ENCODE measurements around the gene COL18A1. TPM values are rescaled to one million over a fixed set of nuclear protein-coding genes. Genes with fewer than 3 reads are reported as not detected.

The COL18A1 gene
- total RNA-seq, 4 donors from 2014 or later = 18.6 to 85.0 (median 33.0) TPM

DNA sequence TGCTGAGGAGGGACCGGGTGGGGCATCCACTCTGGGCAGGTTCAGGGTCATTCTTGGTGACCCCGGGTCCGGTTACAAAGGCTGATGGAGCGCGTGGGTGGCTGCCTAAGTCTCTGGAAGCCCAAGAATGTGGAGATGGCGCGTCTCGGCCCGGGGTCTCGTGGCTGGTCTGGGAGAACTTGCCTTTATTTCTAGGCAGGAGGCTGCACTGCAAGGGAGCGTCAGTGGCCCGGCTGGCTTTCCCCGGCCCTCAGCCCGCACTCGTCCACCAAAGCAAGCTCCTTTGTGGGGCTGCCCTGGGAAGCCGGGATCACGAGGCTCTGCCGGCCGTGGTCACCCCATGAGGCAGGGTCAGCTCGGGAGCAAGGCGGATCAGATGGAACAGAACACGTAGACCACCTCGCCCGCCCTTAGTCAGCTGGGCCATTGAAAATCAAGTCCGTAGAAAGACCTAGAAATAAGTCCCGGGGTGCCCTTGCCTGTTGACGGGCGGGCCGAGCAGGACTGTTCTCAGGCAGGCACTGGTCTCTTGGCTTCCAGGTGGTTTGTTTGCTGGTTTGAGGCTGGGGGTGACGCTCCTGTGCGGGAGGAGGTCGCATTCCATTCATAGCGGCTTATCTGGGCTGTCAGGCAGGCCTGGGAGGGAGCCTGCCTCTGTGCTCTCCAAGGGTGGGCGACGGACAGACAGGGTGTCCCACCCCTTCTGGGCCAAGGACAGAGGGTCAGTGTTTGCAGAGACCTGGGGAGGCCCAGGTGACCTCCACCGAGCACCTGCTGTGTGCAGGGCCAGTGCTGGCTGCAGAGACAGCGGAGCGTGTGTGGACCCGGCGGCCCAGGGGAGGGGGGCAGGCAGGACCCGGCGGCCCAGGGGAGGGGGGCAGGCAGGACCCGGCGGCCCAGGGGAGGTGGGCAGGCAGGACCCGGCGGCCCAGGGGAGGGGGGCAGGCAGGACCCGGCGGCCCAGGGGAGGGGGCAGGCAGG is 25.8 kb downstream of the COL18A1 start:
- TF ChIP-seq, protein P1, sequence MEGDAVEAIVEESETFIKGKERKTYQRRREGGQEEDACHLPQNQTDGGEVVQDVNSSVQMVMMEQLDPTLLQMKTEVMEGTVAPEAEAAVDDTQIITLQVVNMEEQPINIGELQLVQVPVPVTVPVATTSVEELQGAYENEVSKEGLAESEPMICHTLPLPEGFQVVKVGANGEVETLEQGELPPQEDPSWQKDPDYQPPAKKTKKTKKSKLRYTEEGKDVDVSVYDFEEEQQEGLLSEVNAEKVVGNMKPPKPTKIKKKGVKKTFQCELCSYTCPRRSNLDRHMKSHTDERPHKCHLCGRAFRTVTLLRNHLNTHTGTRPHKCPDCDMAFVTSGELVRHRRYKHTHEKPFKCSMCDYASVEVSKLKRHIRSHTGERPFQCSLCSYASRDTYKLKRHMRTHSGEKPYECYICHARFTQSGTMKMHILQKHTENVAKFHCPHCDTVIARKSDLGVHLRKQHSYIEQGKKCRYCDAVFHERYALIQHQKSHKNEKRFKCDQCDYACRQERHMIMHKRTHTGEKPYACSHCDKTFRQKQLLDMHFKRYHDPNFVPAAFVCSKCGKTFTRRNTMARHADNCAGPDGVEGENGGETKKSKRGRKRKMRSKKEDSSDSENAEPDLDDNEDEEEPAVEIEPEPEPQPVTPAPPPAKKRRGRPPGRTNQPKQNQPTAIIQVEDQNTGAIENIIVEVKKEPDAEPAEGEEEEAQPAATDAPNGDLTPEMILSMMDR (IDR thresholded peaks at IDR 0.05) = no peak
- TF ChIP-seq POLR2A (IDR thresholded peaks at IDR 0.05) = no peak
- peak overlapping the region in 1 of 4 donors; percentile 4 for H3K27ac ChIP-seq
- no peaks in the 10 kb centered on the region for H3K36me3 ChIP-seq
- H3K4me3 ChIP-seq = no peak overlapping the region
- no peaks in the 10 kb centered on the region for H3K9me3 ChIP-seq
- no peak for DNase-seq
- no peaks in the 10 kb centered on the region for H3K27me3 ChIP-seq
- peaks cover 0 to 9% (median 0%) of the 10 kb centered on the region in 4 donors for H3K4me1 ChIP-seq

DNA sequence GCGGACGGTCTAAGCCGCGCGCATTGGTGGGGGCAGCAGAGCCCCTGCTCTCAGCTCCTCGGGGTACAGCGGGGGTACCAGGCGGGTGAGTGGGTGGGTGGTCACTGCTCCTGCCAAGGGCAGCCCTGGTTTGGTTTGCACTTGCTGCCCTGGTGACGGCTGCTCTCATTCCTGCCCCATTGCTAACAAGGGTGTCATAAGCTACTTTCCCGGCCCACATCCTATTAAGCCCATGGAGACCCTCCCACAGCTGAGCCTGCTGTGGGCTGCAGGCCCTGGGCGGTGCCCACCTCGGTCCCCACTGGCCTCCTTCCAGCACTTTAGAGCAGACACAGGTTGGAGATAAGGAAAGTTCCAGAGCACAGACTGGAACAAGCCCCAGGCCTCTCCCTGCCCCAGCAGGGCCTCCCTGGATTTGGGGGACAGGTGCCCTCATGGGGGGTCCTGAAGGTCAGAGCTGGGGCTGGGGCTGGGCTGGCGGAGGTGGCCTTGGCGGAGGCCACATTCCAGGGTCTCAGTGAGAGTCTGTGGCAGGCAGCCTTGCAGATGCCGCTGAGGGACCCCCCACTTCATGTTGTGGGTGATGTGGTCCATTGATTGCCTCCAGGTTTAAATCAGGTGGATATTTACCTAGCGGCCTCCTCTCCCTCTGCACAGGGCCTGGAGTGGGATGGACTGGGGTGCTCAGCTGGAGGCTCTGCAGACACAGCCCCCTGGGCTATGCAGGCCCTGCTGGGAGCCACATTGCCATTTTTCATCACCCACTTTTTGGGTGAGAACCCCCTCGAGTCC is 27.0 kb downstream of the COL18A1 start:
- H3K27me3 ChIP-seq = no peaks in the 10 kb centered on the region
- no peak overlapping the region for H3K4me3 ChIP-seq
- TF ChIP-seq, protein P1 (IDR thresholded peaks at IDR 0.05) = no peak
- TF ChIP-seq POLR2A (IDR thresholded peaks at IDR 0.05) = no peak
- no peaks in the 10 kb centered on the region for H3K9me3 ChIP-seq
- peaks cover 0 to 9% (median 0%) of the 10 kb centered on the region in 4 donors for H3K4me1 ChIP-seq
- H3K36me3 ChIP-seq = no peaks in the 10 kb centered on the region
- DNase-seq = no peak
- H3K27ac ChIP-seq = peak overlapping the region in 3 of 4 donors; percentile 38 to 60 (median 53)

DNA sequence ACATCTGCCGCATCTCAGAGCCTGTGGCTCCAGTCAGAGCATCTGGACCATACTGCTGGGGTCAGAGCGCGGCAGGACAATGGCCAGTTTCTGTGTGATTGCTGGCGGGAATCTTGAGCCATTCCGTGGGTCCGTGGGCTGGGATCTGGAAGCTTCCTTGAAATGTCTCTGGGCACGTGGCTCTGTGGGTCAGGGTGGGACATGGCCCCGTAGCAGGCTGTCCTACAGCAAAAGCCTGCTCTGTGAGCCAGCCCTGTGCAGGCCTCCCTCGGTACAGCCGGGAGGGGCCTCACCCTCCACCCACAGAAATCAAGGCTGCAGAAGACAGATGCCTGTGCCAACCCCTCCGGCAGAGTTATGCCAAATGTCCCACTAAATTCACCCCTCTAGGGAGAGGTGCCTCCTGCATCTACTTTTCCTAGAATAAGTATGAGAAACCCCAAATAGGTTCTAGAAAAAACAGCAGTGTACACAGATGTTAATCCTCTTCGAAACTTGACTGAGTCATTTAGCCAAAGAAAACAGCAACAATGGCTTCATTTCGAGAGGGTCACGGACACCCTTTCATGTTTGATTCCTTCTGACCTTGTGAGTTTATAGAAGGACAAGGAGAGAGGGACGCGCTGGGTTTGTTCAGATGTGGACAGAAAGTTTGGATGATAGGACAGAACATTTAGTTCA is 27.8 kb downstream of the COL18A1 start:
- peaks cover 0 to 9% (median 0%) of the 10 kb centered on the region in 4 donors for H3K4me1 ChIP-seq
- no peaks in the 10 kb centered on the region for H3K9me3 ChIP-seq
- H3K27me3 ChIP-seq = no peaks in the 10 kb centered on the region
- DNase-seq = no peak
- no peaks in the 10 kb centered on the region for H3K36me3 ChIP-seq
- H3K4me3 ChIP-seq = no peak overlapping the region
- TF ChIP-seq, protein P1 (IDR thresholded peaks at IDR 0.05) = no peak
- TF ChIP-seq POLR2A (IDR thresholded peaks at IDR 0.05) = no peak
- peak overlapping the region in 3 of 4 donors; percentile 38 to 60 (median 53) for H3K27ac ChIP-seq

DNA sequence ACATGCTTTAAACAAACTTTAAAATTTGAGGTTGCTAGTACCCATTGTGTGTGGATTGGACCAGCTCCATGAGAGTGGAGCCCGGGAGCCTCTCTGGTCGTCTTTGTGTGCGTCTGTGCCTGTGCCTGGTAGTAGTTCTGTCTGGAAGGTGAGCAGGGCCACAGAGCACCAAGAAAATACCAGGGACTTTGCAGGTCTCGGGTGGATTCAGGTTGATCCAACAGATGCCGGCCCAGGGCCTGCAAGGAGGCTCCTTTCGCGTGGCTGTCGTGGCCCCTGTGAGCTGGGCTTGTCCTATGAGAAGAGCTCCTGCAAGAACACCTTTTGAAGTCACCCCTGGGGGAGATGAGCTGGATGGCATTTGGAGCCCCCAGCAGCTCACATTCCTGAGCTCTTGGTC is 28.3 kb downstream of the COL18A1 start:
- H3K27ac ChIP-seq = peak overlapping the region in 2 of 4 donors; percentile 54 to 60
- TF ChIP-seq, protein P1 (IDR thresholded peaks at IDR 0.05) = no peak
- no peak for TF ChIP-seq POLR2A (IDR thresholded peaks at IDR 0.05)
- H3K4me3 ChIP-seq = no peak overlapping the region
- no peaks in the 10 kb centered on the region for H3K9me3 ChIP-seq
- peaks cover 0 to 10% (median 0%) of the 10 kb centered on the region in 4 donors for H3K4me1 ChIP-seq
- H3K27me3 ChIP-seq = no peaks in the 10 kb centered on the region
- no peaks in the 10 kb centered on the region for H3K36me3 ChIP-seq
- no peak for DNase-seq
